Coronary artery (tissue), 2 donors: ENCODE measurements around the gene DGKG.

Source experiments
- DNase-seq: peaks from one replicate; pipeline ENCODE4 v3.0.0-alpha.2; 2017; ENCODE audit warnings: low spot score
- H3K27ac ChIP-seq, 2 donors: fragments of 200-600 bp; sonication (generic); one replicate each; pipeline ENCODE4 v1.5.1; 2016 to 2019
- H3K4me3 ChIP-seq: fragments of 200-600 bp; sonication (generic); 2 replicates; pipeline ENCODE4 v1.5.1; 2016; ENCODE audit warnings: mild to moderate bottlenecking, moderate library complexity
- CTCF ChIP-seq: fragments of 200-600 bp; sonication (generic); IDR thresholded peaks from one replicate; pipeline ENCODE4 v1.5.1; 2019; ENCODE audit warnings: antibody characterized with exemption

The DGKG gene

GRCh38 chr3:186129206-186129605 is 232.8 kb downstream of the DGKG start:
- no peak for TF ChIP-seq CTCF
- no peak for DNase-seq
- H3K27ac ChIP-seq: no peak overlapping the region
- H3K4me3 ChIP-seq: no peak overlapping the region

GRCh38 chr3:186128158-186128557 is 233.9 kb downstream of the DGKG start:
- no peak for DNase-seq
- TF ChIP-seq CTCF: no peak
- Histone ChIP-seq H3K4me3 (no peak overlapping the region), H3K27ac (no peak overlapping the region)

GRCh38 chr3:186127463-186127862 is 234.6 kb downstream of the DGKG start:
- Histone ChIP-seq H3K4me3 (no peak overlapping the region), H3K27ac (no peak overlapping the region)
- TF ChIP-seq CTCF: no peak
- DNase-seq: no peak

GRCh38 chr3:186125118-186125517 is 236.9 kb downstream of the DGKG start:
- no peak for TF ChIP-seq CTCF

GRCh38 chr3:186124592-186124991 is 237.4 kb downstream of the DGKG start:
- no peak for DNase-seq
- Histone ChIP-seq H3K27ac (no peak overlapping the region), H3K4me3 (no peak overlapping the region)
- no peak for TF ChIP-seq CTCF

More at GRCh38 chr3:186125118-186125517, 236.9 kb downstream of the DGKG start:
- DNase-seq: no peak
- Histone ChIP-seq H3K27ac (no peak overlapping the region), H3K4me3 (no peak overlapping the region)

- H3K27ac ChIP-seq: no peak overlapping the region
- H3K4me3 ChIP-seq: no peak overlapping the region
- TF ChIP-seq CTCF: no peak
- DNase-seq: no peak
Measured at GRCh38 chr3:186123012-186123411, 239.0 kb downstream of the DGKG start.

GRCh38 chr3:186121968-186122367 is 240.1 kb downstream of the DGKG start:
- no peak overlapping the region for H3K27ac ChIP-seq
- TF ChIP-seq CTCF: no peak
- DNase-seq: no peak
- no peak overlapping the region for H3K4me3 ChIP-seq
